ENCODE data around the gene HES1. TPM values are rescaled to one million over a fixed set of nuclear protein-coding genes. Genes with fewer than 3 reads are reported as not detected.

The HES1 gene
- total RNA-seq, 1 donor from 2014 or later, result 11.1 TPM

DNA sequence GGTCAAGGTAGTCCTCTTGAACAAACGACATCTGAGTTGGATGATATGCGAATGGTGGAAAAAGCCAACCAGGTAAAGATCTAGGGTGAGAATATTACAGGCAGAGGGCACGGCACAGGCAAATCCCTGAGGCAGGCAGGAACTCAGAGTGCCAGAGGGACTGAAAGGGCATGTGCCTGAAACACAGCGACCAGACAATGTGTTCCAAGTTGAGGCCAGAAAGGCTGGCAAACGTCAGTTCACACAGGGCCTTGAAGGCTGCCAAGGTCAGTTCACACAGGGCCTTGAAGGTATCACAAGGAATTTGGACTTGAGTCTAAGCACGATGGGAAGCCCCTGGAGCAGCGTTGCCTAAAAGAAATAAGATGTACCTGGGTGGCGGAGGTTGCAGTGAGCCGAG is 20.1 kb downstream of the HES1 start:
- ATAC-seq (ENCODE audit: poor library complexity), result peak; percentile 83
- DNase-seq, result no peak

DNA sequence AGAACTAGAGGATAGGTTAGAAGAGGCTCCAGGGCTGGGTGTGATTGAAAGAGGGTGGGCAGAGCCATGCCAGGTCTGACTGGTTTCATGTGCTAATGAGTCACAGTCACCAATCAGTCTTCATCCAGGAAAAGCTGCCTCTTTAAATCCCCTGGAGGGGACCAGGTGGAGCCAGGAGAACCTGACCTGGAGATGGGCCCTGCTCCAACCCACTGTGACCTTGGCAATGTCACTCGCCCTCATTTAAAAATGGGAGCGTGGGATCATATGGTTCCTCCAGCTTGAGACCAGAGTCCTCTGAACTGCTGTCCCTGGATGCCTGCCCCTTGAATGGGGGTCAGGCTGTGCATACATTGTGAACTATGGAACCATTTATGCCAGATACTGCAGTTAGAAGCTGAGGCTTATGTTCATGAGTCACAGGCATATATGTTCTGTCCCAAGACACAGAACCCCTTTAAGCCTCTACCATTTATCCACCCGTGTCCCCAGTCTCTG is 23.0 kb downstream of the HES1 start:
- DNase-seq (no peak), ATAC-seq (ENCODE audit: poor library complexity) (no peak)
- intact Hi-C loops (cut with DNase I), result loop anchor here (5.0 kb wide), 1 partner anchor 158 kb away; no protein-coding TSS in a partner anchor

More for the DNA sequence above, 20.1 kb downstream of the HES1 start:
- intact Hi-C loops (cut with DNase I), result loop anchor here (5.0 kb wide), 1 partner anchor 161 kb away; no protein-coding TSS in a partner anchor

DNA sequence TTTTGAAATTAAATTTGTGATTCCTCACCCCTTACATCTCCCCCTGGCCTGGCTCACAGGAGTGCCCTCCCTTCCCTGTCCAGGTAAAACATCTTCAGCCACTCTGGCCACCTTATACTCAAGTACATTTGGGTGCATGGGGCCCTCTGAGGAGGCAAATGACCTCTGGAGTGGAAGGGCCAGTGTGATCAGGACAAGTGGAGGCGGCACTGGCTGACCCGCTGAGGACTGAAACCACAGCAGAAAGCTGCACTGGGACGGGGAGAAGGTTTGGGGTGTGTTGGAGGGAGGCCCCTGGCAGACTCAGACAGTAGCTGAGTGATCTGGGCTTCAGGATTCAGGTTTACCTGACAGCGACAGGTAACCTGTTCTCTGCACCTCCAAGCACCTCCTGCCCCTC is 24.2 kb downstream of the HES1 start:
- intact Hi-C loops (cut with DNase I), result no loop called here
- no peak for DNase-seq
- ATAC-seq (ENCODE audit: poor library complexity), result no peak

DNA sequence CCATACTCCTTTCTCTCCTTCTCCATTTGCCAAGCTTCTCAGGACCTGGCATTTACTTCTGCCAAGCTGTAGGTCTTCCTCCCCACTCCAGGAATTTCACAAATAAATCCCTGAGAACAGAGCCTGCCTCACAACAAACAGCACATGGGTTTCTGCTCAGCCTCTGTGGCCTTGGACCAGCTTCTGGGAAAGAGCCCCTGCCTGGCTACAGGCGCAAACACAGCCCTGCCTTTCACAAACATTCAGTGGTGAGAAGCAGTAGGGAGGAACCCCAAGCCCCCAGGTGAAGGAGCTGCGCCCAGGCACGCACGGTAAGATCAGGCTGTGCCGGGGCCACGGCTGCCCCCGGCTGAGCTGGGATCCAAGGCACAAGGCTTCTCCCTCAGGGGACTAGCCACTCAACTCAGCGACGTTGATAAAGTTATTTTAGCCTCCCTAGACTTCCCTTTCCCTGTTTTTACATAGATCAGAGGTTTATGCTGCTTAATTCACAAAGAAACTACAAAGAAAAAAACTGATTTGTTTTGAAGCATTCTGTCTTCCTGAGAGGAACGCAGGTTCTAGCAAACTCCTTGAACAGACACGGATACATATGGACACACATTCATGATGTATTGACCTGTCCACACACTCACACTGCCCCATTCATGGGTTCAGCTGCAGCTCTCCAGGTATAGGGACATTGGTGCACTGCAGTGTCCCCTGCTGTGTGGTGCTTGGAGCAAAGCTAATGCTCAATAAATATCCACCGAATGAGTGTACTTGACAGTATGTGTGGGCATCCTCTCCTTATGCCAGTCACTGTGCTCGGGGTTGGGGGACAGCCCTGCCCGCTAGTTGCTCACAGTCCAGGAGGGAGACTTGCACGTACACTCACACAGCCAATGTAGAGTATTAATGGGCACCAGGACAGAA is 25.4 kb downstream of the HES1 start:
- intact Hi-C loops (cut with DNase I), result no loop called here
- ATAC-seq (ENCODE audit: poor library complexity) (no peak), DNase-seq (no peak)

DNA sequence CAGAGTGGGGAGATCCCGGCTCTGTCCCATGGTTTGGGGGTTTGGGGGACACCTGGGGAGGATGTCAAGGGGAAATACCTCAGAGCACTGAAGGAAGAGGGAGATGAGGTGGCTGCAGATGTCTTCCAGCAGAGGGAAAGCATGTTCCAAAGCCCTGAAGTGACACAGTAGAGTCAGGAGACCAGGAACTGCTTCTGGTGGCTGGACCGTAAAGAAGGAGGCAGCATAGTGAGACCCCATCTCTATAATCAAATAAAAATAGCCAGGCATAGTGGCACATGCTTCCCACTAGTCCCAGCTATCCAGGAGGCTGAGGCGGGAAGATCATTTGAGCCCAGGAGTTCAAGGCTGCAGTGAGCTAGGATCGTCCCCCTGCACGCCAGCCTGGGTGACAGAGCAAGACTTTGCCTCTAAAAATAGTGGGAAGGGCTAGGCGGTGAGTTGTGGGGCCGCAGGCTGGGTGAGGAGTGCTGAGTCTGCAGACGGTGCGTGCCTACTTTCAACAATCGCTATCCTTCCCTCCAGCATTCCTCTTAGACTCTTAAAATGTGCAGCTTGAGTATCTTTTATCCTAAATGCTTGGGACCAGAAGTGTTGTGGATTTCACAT is 26.2 kb downstream of the HES1 start:
- no peak for ATAC-seq (ENCODE audit: poor library complexity)
- intact Hi-C loops (cut with DNase I), result no loop called here
- no peak for DNase-seq

DNA sequence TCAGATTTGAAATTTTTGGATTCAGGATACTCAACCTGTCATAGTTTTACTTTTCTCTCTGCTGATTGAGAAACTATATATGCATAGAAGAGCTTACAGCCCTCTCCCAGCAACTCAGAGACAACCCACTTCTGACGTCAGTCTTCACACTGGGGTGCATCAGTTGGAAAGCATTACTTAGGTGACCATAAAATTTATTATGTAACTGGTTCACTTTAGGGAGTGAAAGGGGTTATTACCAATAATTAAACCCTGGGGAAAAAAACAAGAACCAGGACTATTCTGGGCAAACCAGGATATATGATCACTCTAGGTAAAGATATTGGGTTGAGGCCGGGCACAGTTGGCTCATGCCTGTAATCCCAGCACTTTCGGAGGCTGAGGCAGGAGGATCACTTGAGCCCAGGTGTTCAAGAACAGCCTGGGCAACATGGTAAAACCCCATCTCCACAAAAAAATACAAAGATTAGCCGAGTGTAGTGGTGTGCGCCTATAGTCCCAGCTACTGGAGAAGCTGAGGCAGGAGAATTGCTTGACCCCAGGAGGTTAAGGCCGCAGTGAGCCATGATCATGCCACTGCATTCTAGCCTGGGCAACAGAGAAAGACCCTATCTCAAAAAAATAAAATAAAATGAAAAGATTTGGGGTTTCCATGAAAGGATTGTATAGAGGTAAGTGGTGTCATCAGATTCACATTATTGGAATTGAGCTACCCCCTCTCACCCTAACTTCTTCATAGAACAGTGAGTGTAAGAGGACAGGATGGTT is 27.1 kb downstream of the HES1 start:
- DNase-seq (no peak), ATAC-seq (ENCODE audit: poor library complexity) (no peak)

DNA sequence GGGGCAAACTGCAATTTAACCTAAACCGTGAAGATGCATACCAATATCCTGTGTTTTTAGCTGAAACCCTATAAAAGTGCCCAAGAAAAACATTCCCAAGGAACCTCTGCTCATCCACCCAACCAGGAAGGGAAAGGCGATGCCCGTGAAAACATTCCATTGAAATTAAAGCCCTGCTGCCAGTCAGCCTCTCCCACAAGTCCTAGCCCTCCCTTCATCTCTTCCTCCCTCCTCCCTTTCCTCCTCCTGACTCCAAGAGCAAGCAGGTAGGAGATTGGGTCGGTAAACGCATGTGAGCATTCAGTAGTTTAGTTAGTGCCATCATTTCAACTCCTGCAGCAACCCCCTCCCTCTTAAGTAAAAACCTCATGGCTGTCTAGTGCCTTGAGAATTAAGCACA is 27.7 kb downstream of the HES1 start:
- ATAC-seq (ENCODE audit: poor library complexity), result no peak
- no peak for DNase-seq
- intact Hi-C loops (cut with DNase I), result no loop called here

More for the DNA sequence above, 27.1 kb downstream of the HES1 start:
- intact Hi-C loops (cut with DNase I), result no loop called here

DNA sequence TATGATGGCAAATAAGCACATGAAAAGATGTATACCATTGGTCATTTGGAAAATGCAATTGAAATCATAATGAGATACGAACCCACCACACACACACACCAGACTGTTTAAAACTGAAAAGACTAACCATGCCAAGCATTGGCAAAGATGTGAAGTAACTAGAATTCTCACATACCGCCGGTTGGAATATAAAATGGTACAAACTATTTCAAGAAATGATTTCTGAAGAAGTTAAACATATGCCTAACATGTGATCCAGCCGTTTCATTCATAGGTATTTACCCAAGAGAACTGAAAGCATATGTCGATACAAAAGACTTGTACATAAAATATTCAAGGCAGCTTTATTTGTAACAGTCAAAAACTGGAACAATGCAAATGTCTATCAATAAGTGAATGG is 28.9 kb downstream of the HES1 start:
- intact Hi-C loops (cut with DNase I), result no loop called here
- no peak for ATAC-seq (ENCODE audit: poor library complexity)
- DNase-seq, result no peak

DNA sequence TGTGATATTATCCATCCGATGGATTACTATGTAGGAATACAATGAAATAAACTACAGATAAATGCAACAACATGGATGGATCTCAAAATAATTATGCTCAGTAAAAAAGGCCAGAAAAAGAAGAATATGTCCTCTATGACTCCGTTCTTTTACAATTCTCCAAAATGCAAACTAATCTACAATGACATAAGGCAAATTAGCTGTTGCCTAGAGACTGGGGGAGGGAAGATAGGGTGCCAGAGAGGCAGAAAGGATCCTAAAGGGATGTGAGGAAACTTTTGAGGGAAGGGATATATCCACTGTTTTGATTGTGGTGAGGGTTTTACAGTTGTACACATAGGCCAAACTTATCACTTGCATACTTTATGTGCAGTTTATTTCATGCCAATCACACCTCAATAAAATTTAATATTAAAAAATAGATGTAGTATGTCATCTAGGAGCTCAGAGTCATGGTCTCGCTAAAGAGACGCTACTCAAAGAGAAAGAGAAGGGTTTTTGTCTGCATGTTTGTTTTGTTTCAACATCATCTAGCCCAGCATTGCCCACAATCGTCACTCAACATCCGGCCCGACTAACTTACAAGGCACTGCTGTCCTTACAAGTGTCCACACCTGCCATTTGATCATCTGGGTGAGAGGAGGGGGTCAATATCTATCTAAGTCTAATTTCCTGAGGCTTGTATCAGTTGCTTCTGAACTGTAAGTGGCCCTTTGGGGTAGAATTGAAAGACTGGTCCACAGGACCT is 29.5 kb downstream of the HES1 start:
- intact Hi-C loops (cut with DNase I), result no loop called here
- DNase-seq (no peak), ATAC-seq (ENCODE audit: poor library complexity) (no peak)

DNA sequence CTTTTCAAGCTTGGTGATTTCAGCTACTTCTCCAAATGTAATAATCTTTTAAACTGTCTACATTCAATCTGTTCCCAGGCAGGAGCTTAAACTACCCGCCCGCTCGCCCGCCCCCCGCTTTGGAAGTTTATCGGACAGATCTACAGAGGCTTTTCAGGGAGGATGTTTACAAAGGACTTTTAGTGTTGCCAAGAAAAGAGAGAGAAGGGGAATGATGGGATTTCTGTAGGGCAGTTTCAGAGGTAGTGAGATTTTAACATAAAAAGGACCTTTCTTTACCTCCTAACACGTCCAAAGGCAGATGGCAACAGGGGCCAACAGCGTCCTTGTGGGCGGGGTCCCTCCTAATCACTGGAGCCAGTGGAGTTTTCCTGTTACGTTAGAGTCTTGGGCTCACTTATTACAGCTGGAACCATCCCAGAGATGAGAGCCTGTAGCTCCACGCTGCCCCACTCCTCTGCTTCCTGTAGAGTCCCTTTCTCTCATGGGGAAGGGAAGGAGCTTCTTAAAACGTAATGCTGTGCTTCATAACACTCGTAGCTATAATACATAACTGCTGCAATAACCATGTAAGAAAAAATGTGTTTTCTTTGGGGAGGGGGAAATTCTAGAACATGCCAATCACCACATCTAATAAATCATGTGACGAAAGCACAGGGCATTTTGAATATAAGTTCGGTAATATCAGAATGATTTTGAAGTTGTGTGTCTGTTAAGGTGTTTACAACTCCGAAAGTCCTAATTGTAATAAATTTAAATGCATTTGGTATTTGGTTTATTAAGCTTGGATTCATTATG is 30.9 kb downstream of the HES1 start:
- peak; percentile 74 for ATAC-seq (ENCODE audit: poor library complexity)
- intact Hi-C loops (cut with DNase I), result no loop called here
- DNase-seq, result peak; percentile 53

DNA sequence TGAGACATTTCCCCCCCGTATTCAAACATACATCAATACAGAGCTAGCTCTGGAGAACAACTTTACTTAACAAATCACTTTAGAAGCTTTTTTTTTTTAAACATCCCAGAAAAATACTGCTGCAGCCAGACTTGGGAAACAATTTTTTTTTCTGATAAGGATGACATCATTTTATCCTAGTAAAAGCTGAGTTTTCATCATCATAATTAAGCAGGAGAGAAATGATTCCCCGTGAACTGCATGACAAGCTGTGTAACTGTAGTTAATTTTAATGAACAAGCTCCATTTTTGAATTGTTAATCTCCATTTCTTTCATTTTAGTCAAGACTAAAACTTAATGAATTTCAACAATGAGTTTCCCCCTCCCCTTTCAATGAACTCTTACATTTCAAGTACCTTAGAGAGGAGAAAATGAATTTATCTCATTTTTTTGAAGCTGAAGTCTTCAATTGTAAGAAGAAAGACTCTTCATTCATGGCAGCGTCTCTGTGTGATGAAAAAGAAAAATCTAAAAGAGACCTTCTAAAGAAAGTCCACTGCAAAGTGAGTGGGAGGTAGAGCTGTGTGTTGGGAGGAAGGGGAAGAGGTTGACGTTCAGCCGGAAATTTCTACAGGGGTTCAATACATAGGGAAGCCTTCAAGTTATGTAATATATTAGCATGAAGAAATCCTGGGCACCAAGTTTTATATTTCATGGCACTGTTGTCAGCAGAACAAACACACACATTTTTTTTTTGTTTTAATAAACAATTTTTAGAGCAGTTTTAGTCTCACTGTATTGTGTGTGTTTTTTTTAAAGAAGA is 31.7 kb downstream of the HES1 start:
- intact Hi-C loops (cut with DNase I), result no loop called here
- ATAC-seq (ENCODE audit: poor library complexity), result no peak
- DNase-seq, result no peak

DNA sequence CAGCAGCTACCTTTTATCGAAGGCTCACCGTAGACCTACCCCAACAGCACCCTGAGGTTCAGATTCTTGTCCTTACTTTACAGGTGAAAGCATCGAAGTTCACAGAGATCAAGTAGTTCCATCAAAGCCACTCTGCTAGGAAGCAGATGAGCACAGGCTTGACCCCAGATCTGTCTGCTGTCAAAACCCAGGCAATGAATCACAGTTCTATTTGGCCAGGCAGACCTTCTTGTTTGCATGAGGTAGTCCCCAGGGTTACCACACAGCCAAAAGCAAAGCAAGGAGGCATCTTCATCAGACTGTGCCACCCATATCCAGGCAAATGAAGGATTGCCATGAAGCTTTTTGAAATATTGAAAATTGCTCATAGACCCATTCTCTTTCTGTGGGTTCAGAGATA is 33.0 kb downstream of the HES1 start:
- ATAC-seq (ENCODE audit: poor library complexity), result no peak
- intact Hi-C loops (cut with DNase I), result no loop called here
- no peak for DNase-seq

DNA sequence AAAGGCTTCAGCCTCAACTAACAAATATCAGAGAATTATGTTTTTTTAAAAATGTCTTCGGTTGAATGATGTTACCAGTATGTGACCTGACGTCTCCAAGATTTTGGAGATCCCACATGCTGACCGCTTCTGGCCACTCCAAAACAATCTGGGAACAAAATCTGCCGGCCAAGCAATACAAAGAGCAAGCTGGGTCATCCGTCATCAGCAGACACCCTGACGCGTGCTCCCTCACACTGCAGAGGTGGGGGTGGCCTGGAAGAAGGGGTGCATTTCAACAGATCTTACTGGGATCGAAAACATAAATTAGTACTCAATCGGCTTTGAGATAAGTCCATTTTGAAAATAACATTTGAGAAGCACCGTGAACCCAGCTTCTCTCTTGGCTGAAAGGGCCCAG is 33.6 kb downstream of the HES1 start:
- intact Hi-C loops (cut with DNase I), result no loop called here
- no peak for DNase-seq
- ATAC-seq (ENCODE audit: poor library complexity), result no peak

DNA sequence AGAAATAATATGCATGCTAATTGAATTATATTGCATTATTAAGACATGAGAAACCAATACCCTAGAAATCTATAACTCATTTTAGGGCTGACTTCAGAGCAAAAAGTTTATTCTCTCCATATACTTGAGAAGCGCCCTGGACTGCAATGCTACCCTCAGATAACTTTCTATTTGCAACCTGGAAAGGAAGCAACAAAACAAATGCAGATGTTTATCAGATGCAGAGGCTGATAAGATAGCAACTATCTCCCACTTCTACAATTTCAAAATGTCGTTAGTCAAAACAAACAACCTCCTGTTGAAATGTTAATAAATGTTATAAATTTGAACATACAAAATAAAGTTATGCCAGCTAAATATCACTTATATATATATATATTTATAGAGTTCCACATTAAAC is 34.8 kb downstream of the HES1 start:
- intact Hi-C loops (cut with DNase I), result no loop called here
- no peak for ATAC-seq (ENCODE audit: poor library complexity)
- no peak for DNase-seq

DNA sequence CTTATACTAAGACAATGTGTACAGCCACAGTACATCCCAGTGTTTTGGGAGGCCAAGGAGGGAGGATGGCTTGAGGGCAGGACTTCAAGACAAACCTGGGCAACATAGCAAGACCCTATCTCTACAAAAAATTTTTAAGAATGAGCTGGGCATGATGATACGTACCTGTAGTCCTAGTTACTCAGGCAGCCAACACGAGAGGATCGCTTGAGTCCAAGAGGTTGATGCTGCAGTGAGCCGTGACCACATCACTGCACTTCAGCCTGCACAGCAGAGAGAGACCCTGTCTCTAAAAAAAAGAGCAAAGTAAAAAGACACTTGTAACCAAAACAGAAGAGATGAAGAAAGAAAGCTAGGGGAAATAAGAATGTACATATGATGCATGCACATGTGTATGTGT is 38.5 kb downstream of the HES1 start:
- DNase-seq (no peak), ATAC-seq (ENCODE audit: poor library complexity) (no peak)
- intact Hi-C loops (cut with DNase I), result no loop called here

DNA sequence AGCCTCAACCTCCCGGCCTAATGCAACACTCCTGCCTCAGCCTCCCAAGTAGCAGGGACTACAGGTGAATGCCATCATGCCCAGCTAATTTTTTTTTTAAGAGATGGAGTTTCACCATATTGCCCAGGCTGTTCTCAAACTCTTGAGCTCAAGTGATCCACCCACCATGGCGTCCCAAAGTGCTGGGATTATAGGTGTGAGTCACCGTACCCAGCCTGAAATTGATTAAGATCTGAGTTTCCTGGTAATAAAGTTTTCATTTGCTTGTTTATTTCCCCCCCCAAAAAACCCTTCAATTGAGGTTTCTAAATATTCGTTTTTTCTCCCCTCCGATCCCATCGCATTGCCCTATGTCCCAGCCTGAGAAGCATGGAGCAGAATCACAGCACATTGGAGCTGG is 39.0 kb downstream of the HES1 start:
- intact Hi-C loops (cut with DNase I), result no loop called here
- DNase-seq, result no peak
- ATAC-seq (ENCODE audit: poor library complexity), result no peak
